AG09319 (cell line): ENCODE results near the gene PPP3CA.
A peak's percentile ranks its signal among the peaks of the same experiment; 100 is the strongest.

Experiments used
- DNase-seq: peaks from one replicate; pipeline ENCODE4 v3.0.0-alpha.2; 2010; ENCODE audit warnings: low read depth; ENCODE audit errors: extremely low read depth
- CTCF ChIP-seq: IDR thresholded peaks from 2 replicates; pipeline ENCODE4 v1.5.1; 2011; ENCODE audit warnings: low read depth, mild to moderate bottlenecking, inconsistent platforms, low read length, moderate library complexity

Gene PPP3CA

GRCh38 chr4:101346351-101347266, 717 bp downstream of the PPP3CA start:
- no peak for DNase-seq
- TF ChIP-seq CTCF, result no peak

GRCh38 chr4:101345596-101346350, 1.6 kb downstream of the PPP3CA start:
- no peak; the same call in none of the 2 replicates for TF ChIP-seq CTCF
- no peak for DNase-seq

- DNase-seq, result peak; percentile 43
- no peak for TF ChIP-seq CTCF
Measured at GRCh38 chr4:101345271-101345595, 2.1 kb downstream of the PPP3CA start.

- DNase-seq, result no peak
Measured at GRCh38 chr4:101339332-101339731, 8.0 kb downstream of the PPP3CA start.

GRCh38 chr4:101337688-101338087, 9.6 kb downstream of the PPP3CA start:
- no peak for DNase-seq
- no peak for TF ChIP-seq CTCF

More at GRCh38 chr4:101339332-101339731, 8.0 kb downstream of the PPP3CA start:
- TF ChIP-seq CTCF, result no peak

GRCh38 chr4:101334963-101335572, 12.3 kb downstream of the PPP3CA start:
- DNase-seq, result no peak
- no peak for TF ChIP-seq CTCF
